Measurements from ENCODE around the gene KLHDC9. TPM values are rescaled to one million over a fixed set of nuclear protein-coding genes. Genes with fewer than 3 reads are reported as not detected.
A peak's percentile ranks its signal among the peaks of the same experiment; 100 is the strongest.

Gene KLHDC9, protein sequence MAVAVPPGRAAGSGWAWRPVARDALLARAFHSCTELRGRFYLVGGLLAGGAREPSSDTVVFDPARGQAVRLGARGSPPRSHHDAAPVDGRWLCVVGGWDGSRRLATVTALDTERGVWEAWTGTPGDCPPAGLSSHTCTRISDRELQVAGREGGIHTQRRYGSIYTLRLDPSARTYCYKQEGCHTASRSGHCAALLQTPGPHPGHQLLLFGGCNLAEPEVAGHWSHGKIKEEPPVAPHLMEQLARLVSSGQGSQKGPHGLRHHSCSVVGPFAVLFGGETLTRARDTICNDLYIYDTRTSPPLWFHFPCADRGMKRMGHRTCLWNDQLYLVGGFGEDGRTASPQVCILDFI
- 14.1 and 14.3 TPM in 2 replicates for total RNA-seq (ENCODE audit: low replicate concordance)
- long read RNA-seq, partial matches to known transcripts: 0 of 10 reads
- long read RNA-seq, other reads (novel, unspliced or antisense): 6 of 10 reads

DNA sequence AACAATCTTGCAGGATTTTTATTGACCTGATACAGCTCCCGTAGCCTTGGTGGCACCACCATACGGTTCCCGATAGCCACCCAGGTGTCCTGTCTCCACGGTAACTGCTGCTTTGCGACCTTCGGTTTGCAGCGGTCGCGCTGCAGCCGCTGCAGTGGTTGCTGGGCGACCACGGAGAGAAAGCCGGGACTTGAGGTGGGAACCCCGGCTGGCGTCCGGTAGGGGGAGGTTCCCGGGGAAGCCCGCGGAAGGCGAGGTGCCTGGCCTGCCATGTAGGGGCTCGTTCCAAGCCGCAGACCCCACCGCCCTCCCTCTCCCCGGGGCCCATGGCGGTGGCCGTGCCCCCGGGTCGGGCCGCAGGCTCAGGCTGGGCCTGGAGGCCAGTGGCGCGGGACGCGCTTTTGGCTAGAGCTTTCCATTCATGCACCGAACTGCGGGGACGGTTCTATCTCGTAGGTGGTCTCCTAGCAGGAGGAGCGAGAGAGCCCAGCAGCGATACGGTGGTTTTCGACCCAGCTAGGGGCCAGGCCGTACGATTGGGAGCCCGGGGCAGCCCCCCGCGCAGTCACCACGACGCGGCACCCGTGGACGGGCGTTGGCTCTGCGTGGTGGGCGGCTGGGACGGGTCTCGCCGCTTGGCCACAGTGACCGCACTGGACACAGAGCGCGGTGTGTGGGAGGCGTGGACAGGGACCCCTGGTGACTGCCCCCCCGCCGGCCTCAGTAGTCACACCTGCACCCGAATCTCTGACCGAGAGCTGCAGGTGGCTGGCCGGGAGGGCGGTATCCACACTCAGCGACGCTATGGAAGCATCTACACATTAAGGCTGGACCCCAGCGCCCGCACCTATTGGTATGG, at the start of gene KLHDC9:
Gene KLHDC9, plus strand, starts transcription at position 152 of the 859 bp plus-strand sequence. Its CDS starts 175 bp downstream, at position 327.
- Mint-ChIP-seq H3K27ac (peak within 1 kb of the TSS; percentile 96), H3K36me3 (peaks cover 5% of the 10 kb centered on the region), H3K27me3 (peaks cover 4% of the 10 kb centered on the region), H3K4me3 (peak within 1 kb of the TSS; percentile 87), H3K4me1 (ENCODE audit: unreplicated experiment) (peaks cover 11% of the 10 kb centered on the region), H3K9me3 (no peaks in the 10 kb centered on the region)
- DNase-seq (ENCODE audit: extremely low spot score, unreplicated experiment): peak; percentile 87
- TF ChIP-seq, protein P1, sequence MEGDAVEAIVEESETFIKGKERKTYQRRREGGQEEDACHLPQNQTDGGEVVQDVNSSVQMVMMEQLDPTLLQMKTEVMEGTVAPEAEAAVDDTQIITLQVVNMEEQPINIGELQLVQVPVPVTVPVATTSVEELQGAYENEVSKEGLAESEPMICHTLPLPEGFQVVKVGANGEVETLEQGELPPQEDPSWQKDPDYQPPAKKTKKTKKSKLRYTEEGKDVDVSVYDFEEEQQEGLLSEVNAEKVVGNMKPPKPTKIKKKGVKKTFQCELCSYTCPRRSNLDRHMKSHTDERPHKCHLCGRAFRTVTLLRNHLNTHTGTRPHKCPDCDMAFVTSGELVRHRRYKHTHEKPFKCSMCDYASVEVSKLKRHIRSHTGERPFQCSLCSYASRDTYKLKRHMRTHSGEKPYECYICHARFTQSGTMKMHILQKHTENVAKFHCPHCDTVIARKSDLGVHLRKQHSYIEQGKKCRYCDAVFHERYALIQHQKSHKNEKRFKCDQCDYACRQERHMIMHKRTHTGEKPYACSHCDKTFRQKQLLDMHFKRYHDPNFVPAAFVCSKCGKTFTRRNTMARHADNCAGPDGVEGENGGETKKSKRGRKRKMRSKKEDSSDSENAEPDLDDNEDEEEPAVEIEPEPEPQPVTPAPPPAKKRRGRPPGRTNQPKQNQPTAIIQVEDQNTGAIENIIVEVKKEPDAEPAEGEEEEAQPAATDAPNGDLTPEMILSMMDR (conservative IDR thresholded peaks at IDR 0.05): no peak

DNA sequence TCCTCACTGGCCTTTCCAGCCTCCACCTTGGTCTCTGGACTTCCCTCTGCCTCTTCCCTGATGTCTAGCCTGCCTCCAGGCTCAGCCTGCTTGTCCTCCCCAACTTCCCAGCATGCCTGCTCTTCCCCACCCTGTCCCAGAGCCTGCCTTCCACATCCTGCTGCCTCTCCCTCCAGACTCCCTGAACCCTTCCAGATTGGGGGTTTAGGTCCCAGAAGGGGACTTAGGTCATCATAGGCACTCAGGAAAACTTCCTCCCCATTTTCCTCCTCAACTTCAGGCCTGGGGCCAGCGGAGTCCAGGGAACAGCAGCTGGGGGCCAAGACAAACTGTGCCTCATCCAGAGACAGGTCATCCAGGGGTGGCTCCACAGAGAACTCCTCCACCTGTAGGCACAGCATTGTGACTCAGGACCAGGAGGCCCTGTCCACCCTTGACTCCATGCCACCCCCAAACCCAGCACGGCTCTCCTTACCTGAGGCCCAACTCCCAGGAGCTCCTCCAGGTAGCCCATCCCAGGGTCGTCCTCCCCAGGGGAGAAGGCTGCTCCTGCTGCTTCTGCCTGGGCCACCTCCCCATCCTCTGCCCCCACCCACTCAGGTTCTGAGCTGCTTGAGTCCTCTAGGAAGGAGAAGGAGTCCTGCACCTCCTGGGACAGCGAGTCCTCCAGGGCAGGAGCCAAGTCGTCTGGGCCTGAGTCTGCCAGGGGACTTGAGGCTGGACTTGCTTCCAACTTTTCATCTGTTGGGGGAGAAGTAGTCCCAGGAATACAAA, 49.0 kb upstream of the KLHDC9 start:
- TF ChIP-seq, protein P1 (conservative IDR thresholded peaks at IDR 0.05): no peak
- no peaks in the 10 kb centered on the region for H3K27me3 Mint-ChIP-seq
- H3K4me1 Mint-ChIP-seq (ENCODE audit: unreplicated experiment): peaks cover 7% of the 10 kb centered on the region
- H3K4me3 Mint-ChIP-seq: peak overlapping the region; percentile 63
- peaks cover 9% of the 10 kb centered on the region for H3K9me3 Mint-ChIP-seq
- peaks cover 16% of the 10 kb centered on the region for H3K36me3 Mint-ChIP-seq
- DNase-seq (ENCODE audit: extremely low spot score, unreplicated experiment): no peak
- H3K27ac Mint-ChIP-seq: peak overlapping the region; percentile 61

DNA sequence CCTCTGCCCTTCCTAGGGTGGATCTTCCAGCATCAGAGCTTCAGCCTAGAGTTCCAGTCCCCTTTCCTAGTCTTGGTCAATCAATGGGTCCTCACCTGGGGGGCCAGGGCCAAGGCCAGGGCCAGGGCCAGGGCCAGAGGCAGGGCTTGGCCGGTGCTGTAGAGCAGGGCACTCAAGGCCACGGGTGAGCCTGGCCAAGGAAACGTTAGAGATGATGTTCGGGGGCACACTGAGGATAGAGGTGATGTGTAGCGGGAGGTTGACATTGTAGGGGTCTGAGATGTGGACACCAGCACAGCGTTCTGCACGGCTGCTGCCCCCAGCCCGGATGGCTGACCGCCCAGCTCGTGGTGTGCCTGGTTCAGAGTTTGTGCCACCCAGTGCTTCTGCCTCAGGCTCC, 46.9 kb upstream of the KLHDC9 start:
- TF ChIP-seq, protein P1 (conservative IDR thresholded peaks at IDR 0.05): no peak
- no peak for DNase-seq (ENCODE audit: extremely low spot score, unreplicated experiment)
- no peaks in the 10 kb centered on the region for H3K4me1 Mint-ChIP-seq (ENCODE audit: unreplicated experiment)
- H3K27me3 Mint-ChIP-seq: no peaks in the 10 kb centered on the region
- H3K27ac Mint-ChIP-seq: no peak overlapping the region
- peaks cover 11% of the 10 kb centered on the region for H3K36me3 Mint-ChIP-seq
- no peak overlapping the region for H3K4me3 Mint-ChIP-seq
- peaks cover 9% of the 10 kb centered on the region for H3K9me3 Mint-ChIP-seq

DNA sequence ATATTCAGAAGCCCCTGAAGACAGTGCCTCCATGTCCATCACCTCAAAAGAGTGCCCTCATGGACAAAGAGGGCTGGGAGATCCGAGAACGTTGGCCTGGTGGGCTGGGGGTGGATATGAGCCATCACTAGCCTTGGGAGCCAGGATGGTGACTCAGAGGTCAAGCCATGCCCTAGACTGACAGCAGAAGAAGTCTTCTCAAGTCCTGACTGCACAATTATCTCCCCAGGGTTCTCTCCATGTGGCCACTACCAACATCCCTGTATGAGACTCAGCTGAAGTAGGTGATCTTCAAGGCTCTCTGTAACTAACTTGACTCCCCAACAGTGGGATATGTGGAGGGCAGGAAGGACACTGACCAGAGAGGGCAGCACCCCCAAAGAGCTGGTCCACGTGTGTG, 45.3 kb upstream of the KLHDC9 start:
- Mint-ChIP-seq H3K4me3 (no peak overlapping the region), H3K36me3 (peaks cover 12% of the 10 kb centered on the region), H3K4me1 (ENCODE audit: unreplicated experiment) (no peaks in the 10 kb centered on the region), H3K27ac (no peak overlapping the region), H3K9me3 (peaks cover 5% of the 10 kb centered on the region), H3K27me3 (peaks cover 4% of the 10 kb centered on the region)
- DNase-seq (ENCODE audit: extremely low spot score, unreplicated experiment): no peak
- TF ChIP-seq, protein P1 (conservative IDR thresholded peaks at IDR 0.05): no peak

DNA sequence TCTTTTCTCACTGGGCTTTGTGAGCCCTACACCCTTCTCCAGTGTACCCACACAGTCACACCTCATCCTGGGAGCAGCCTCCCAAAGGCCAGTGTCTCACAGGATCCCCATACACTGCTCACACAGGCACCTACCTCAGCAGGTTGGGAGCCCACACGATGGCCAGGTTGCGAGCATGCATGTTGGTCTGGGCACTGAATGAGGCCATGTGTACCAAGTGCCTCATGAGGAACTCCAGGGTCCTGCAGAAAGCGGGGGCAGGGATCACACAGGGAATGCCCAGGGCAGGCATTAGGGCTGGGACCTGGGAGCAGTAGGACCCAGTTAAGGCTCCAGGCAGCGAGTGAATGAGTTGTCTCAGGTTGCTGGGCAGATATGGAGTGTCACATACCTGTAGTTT, 43.9 kb upstream of the KLHDC9 start:
- H3K36me3 Mint-ChIP-seq: peaks cover 5% of the 10 kb centered on the region
- no peaks in the 10 kb centered on the region for H3K4me1 Mint-ChIP-seq (ENCODE audit: unreplicated experiment)
- DNase-seq (ENCODE audit: extremely low spot score, unreplicated experiment): no peak
- H3K27me3 Mint-ChIP-seq: peaks cover 4% of the 10 kb centered on the region
- H3K27ac Mint-ChIP-seq: no peak overlapping the region
- TF ChIP-seq, protein P1 (conservative IDR thresholded peaks at IDR 0.05): no peak
- H3K9me3 Mint-ChIP-seq: no peaks in the 10 kb centered on the region
- no peak overlapping the region for H3K4me3 Mint-ChIP-seq
